Measurements from ENCODE around the gene DHRS7B. TPM values are rescaled to one million over a fixed set of nuclear protein-coding genes. Genes with fewer than 3 reads are reported as not detected.

Gene DHRS7B
- total and polyA plus RNA-seq, 8 donors: 7.3 to 30.4 (median 12.8) TPM

GRCh38 chr17:21098934-21099689, 27.7 kb upstream of the DHRS7B start:
- peaks cover 0 to 6% (median 0%) of the 10 kb centered on the region in 3 donors for H3K4me1 ChIP-seq
- intact Hi-C loops (cut with DNase I): loop anchor here in 1 of 3 donors (10.0 kb wide), 1 partner anchor 56 kb away; no protein-coding TSS in a partner anchor
- H3K4me3 ChIP-seq: peak overlapping the region in 3 of 4 donors; percentile 20 to 46 (median 23)
- FAIRE-seq (no peak), DNase-seq (peak in 1 of 6 donors; percentile 16), ATAC-seq (peak; percentile 83 to 91 (median 90))
- no peak overlapping the region for H3K27ac ChIP-seq
- H3K36me3 ChIP-seq: no peaks in the 10 kb centered on the region
- no peaks in the 10 kb centered on the region for H3K9me3 ChIP-seq
- no peak for TF ChIP-seq CTCF (IDR thresholded peaks at IDR 0.05)
- no peaks in the 10 kb centered on the region for H3K27me3 ChIP-seq
- WGBS, 2 donors: 1 to 2% methylated on average over 29 of the region's 29 CpGs

GRCh38 chr17:21100636-21101035, 26.1 kb upstream of the DHRS7B start:
- intact Hi-C loops (cut with DNase I): no loop called here
- no peaks in the 10 kb centered on the region for H3K27me3 ChIP-seq
- H3K4me1 ChIP-seq: peaks cover 0 to 6% (median 0%) of the 10 kb centered on the region in 3 donors
- DNase-seq (no peak), FAIRE-seq (no peak), ATAC-seq (no peak)
- 48 to 61% methylated on average over 2 of the region's 2 CpGs for WGBS, 2 donors
- no peaks in the 10 kb centered on the region for H3K36me3 ChIP-seq
- TF ChIP-seq CTCF (IDR thresholded peaks at IDR 0.05): no peak
- no peak overlapping the region for H3K27ac ChIP-seq
- H3K4me3 ChIP-seq: no peak overlapping the region
- H3K9me3 ChIP-seq: no peaks in the 10 kb centered on the region

GRCh38 chr17:21104608-21105007, 22.2 kb upstream of the DHRS7B start:
- intact Hi-C loops (cut with DNase I): no loop called here
- WGBS, 2 donors: 65 to 78% methylated on average over 7 of the region's 7 CpGs
- no peaks in the 10 kb centered on the region for H3K4me1 ChIP-seq
- FAIRE-seq (no peak), ATAC-seq (no peak), DNase-seq (no peak)
- H3K27me3 ChIP-seq: no peaks in the 10 kb centered on the region
- no peaks in the 10 kb centered on the region for H3K36me3 ChIP-seq
- TF ChIP-seq CTCF (IDR thresholded peaks at IDR 0.05): no peak
- no peak overlapping the region for H3K4me3 ChIP-seq
- H3K9me3 ChIP-seq: no peaks in the 10 kb centered on the region
- no peak overlapping the region for H3K27ac ChIP-seq

GRCh38 chr17:21105064-21105894, 21.5 kb upstream of the DHRS7B start:
- TF ChIP-seq CTCF (IDR thresholded peaks at IDR 0.05): no peak
- WGBS, 2 donors: 55 to 60% methylated on average over 5 of the region's 5 CpGs
- Histone ChIP-seq H3K9me3 (no peaks in the 10 kb centered on the region), H3K27me3 (no peaks in the 10 kb centered on the region), H3K4me1 (no peaks in the 10 kb centered on the region), H3K27ac (no peak overlapping the region), H3K4me3 (no peak overlapping the region), H3K36me3 (no peaks in the 10 kb centered on the region)
- DNase-seq: no peak
- FAIRE-seq: no peak
- no peak for ATAC-seq
- intact Hi-C loops (cut with DNase I): no loop called here

Data from pancreas (tissue), 10 donors.